ENCODE measurements around the gene FLVCR2. TPM values are rescaled to one million over a fixed set of nuclear protein-coding genes. Genes with fewer than 3 reads are reported as not detected.

The FLVCR2 gene
- total RNA-seq, 4 donors from 2014 or later, result 11.5 to 21.8 (median 12.3) TPM

DNA sequence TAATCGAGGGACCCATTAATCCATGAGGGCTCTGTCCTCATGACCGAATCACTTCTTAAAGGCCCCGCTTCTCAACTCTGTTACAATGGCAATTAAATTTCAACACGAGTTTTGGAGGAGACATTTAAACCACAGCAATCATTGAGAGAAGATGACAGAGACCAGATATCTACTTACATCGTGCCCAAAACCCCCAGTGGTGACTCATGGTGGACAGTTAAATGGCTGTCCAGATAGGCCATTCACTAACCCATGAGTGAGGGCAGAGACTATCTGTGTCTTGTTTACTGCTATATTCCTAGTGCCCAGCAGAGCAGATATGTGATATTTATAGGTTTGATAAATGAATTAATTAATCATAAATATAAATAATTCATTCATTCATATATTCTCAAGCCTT lies 20.0 kb upstream of the FLVCR2 start:
- TF ChIP-seq, protein P1, sequence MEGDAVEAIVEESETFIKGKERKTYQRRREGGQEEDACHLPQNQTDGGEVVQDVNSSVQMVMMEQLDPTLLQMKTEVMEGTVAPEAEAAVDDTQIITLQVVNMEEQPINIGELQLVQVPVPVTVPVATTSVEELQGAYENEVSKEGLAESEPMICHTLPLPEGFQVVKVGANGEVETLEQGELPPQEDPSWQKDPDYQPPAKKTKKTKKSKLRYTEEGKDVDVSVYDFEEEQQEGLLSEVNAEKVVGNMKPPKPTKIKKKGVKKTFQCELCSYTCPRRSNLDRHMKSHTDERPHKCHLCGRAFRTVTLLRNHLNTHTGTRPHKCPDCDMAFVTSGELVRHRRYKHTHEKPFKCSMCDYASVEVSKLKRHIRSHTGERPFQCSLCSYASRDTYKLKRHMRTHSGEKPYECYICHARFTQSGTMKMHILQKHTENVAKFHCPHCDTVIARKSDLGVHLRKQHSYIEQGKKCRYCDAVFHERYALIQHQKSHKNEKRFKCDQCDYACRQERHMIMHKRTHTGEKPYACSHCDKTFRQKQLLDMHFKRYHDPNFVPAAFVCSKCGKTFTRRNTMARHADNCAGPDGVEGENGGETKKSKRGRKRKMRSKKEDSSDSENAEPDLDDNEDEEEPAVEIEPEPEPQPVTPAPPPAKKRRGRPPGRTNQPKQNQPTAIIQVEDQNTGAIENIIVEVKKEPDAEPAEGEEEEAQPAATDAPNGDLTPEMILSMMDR (IDR thresholded peaks at IDR 0.05; ENCODE audit: low read depth), result no peak

DNA sequence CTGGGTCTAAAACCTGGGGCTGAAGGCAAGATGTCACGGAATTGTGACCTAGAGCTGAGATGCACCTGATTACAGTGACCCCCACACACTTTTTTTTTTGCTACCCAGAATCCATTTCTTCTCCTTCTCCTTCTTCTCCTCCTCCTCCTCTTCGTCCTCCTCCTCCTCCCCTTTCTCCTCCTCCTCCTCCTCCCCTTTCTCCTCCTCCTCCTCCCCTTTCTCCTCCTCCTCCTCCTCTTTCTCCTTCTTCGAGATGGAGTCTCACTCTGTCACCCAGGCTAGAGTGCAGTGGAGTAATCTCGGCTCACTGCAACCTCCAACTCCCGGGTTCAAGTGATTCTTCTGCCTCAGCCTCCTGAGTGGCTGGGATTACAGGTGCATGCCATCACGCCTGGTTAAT lies 19.4 kb upstream of the FLVCR2 start:
- TF ChIP-seq, protein P1 (IDR thresholded peaks at IDR 0.05; ENCODE audit: low read depth), result no peak

DNA sequence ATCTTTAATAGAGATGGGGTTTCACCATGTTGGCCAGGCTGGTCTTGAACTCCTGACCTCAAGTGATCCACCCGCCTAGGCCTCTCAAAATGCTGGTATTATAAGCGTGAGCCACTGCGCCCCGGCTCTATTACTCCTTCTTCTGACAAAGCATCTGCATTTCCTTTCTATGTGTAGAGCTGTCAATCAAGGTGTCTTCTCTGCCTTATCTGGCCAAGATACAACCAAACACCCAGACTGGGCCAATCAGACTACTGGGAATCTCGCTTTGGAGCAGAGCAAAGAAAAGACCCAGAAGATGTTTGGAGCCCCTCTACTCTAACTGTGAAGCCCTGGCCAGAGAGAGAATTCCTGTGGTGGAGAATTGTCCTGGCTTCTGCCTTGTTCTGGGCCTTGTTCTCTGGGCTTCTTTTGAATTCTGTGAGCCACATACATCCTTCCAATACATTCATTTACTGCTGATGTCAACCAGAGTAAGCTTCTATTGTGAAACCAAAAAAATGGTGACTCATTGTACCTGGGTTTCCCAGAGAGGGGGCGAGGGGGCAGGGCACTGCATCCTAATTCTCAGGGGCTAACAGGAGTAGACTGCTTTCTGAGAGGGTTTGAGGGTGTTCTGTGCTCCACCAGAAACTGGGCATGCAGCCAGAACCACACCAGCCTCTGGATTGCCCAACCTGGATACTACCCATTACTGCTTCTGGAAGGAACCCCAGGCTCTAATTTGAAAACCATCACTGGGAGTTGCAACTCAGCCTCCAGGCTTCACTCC lies 18.8 kb upstream of the FLVCR2 start:
- TF ChIP-seq, protein P1 (IDR thresholded peaks at IDR 0.05; ENCODE audit: low read depth), result no peak

DNA sequence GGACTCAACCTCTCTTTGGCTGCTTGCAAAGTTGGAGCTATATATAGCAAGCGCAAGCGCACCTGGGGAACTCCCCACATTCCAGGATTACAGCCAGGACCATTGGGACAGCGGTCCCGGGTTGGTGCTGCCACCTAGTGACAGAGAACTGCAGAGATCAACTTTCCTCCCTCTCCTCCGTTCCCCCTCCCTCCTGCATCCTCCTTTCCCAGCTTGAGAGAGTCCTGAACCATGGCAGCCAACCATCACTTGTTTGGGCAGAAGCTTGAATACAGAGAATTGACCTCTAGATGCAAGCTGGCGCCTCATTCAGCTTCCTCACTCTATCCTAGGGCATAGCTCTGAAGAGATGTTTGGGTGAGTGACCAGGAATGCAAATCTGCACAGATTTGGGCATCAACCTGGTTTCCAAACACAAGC lies 17.4 kb upstream of the FLVCR2 start:
- TF ChIP-seq, protein P1 (IDR thresholded peaks at IDR 0.05; ENCODE audit: low read depth), result no peak

DNA sequence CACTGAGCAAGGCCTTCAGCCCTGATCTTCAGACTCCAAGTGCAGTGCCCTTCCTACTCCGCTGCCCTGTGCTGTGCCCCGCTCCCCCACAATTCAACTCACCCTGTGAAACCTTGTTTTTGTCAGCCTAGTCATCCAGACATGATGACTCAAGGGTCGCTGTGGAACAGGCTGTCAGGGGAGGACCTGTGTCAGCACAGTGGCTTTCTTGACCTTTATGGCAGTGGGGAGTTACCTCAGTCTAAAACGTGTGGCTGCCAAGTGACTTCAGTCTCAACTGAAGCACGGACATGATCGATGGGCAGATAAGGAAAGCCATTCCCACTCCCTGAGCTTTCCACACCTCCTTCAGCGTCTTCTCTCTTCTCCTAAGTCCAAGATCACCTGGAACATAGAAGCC lies 16.3 kb upstream of the FLVCR2 start:
- TF ChIP-seq, protein P1 (IDR thresholded peaks at IDR 0.05; ENCODE audit: low read depth), result no peak

DNA sequence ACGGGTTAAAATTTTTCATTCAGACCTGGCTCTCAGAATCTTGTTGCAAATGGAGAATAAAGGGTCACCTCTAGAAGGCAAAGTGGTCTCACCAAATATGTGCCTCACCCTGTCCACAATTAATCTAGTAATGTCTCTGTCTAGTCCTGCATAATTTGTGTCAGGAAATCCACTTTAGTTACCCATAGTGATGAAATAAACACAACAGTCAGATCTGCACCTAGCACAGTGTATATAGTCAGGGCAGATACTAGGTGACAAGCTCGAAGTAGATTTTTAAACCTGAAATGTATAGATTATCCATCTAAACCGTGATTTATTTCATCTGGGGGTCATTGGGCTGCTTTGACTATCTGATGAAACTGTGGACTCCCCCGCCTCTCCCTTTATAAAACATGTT lies 15.9 kb upstream of the FLVCR2 start:
- TF ChIP-seq, protein P1 (IDR thresholded peaks at IDR 0.05; ENCODE audit: low read depth), result no peak

DNA sequence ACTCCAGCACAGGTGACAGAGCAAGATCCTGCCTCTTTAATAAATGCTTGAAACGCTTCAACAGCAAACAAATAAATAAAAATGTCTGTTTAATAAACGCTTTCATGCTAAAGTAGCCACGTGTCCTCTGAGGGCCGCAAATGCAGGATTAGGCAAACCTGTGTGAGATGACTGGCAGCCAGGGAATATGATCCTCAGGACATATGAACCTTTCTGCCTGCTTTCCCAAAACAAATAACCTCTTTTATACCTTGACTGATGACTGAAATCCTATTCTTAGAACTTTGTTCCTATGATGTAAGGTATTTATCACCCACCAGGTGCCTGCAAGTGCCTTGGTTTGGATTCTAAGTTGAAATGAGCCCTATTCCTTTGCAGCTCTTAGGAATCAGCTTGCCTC lies 14.5 kb upstream of the FLVCR2 start:
- TF ChIP-seq, protein P1 (IDR thresholded peaks at IDR 0.05; ENCODE audit: low read depth), result no peak
